SK-N-SH treated with all-trans-retinoic acid at 6 μM for 48 hours (cell line): ENCODE data around the gene DERA.

ENCODE experiments used
- ATAC-seq: fragments of 200-7000 bp; cut with Tn5 transposase; 3 replicates; pipeline ENCODE4 v1.9.1; 2020; ENCODE audit warnings: mild to moderate bottlenecking, moderate library complexity
- ARNTL ChIP-seq: fragments of 450-650 bp; formaldehyde crosslinking; IDR thresholded peaks from 2 replicates; pipeline ENCODE4 v1.5.0; 2020; ENCODE audit warnings: low read depth, mild to moderate bottlenecking, moderate library complexity, borderline replicate concordance
- BACH2 ChIP-seq: fragments of 250-450 bp; sonication (Bioruptor Pico); IDR thresholded peaks from 2 replicates; pipeline ENCODE4 v1.9.0; 2021; ENCODE audit warnings: mild to moderate bottlenecking, borderline replicate concordance
- CREB5 ChIP-seq: fragments of 250-450 bp; sonication (Bioruptor Pico); IDR thresholded peaks from 2 replicates; pipeline ENCODE4 v1.5.1; 2020; ENCODE audit warnings: low read depth, mild to moderate bottlenecking, moderate library complexity
- CSDC2 ChIP-seq: fragments of 250-450 bp; sonication (Bioruptor Pico); IDR thresholded peaks from 2 replicates; pipeline ENCODE4 v1.5.0; 2020; ENCODE audit warnings: mild to moderate bottlenecking, moderate library complexity
- CSRNP3 ChIP-seq: fragments of 250-450 bp; sonication (Bioruptor Pico); IDR thresholded peaks from 2 replicates; pipeline ENCODE4 v1.5.1; 2021; ENCODE audit warnings: mild to moderate bottlenecking, moderate library complexity
- ESRRG ChIP-seq: fragments of 250-450 bp; sonication (Bioruptor Pico); IDR thresholded peaks from 2 replicates; pipeline ENCODE4 v1.6.1; 2021; ENCODE audit warnings: mild to moderate bottlenecking
- GLIS3 ChIP-seq: fragments of 250-450 bp; sonication (Bioruptor Pico); IDR thresholded peaks from 2 replicates; pipeline ENCODE4 v1.5.0; 2020; ENCODE audit warnings: mild to moderate bottlenecking, moderate library complexity
- ISL1 ChIP-seq: fragments of 250-450 bp; sonication (Bioruptor Pico); IDR thresholded peaks from 2 replicates; pipeline ENCODE4 v2.1.2; 2022; ENCODE audit warnings: mild to moderate bottlenecking, moderate library complexity
- OSR1 ChIP-seq: fragments of 250-450 bp; sonication (Bioruptor Pico); IDR thresholded peaks from 2 replicates; pipeline ENCODE4 v1.8.0; 2022; ENCODE audit warnings: moderate library complexity, mild to moderate bottlenecking, inconsistent platforms
- PATZ1 ChIP-seq: fragments of 250-450 bp; sonication (Bioruptor Pico); IDR thresholded peaks from 2 replicates; pipeline ENCODE4 v1.8.0; 2020; ENCODE audit warnings: mild to moderate bottlenecking, moderate library complexity, borderline replicate concordance
- PPARA ChIP-seq: fragments of 250-450 bp; sonication (Bioruptor Pico); IDR thresholded peaks from 2 replicates; pipeline ENCODE4 v1.5.0; 2020; ENCODE audit warnings: mild to moderate bottlenecking, borderline replicate concordance
- RARB ChIP-seq: fragments of 250-450 bp; sonication (Bioruptor Pico); IDR thresholded peaks from 2 replicates; pipeline ENCODE4 v1.8.0; 2021; ENCODE audit warnings: mild to moderate bottlenecking, moderate library complexity
- SNAI2 ChIP-seq: fragments of 250-450 bp; sonication (Bioruptor Pico); IDR thresholded peaks from 2 replicates; pipeline ENCODE4 v1.5.0; 2020; ENCODE audit warnings: mild to moderate bottlenecking, moderate library complexity
- TCF4 ChIP-seq: fragments of 250-450 bp; sonication (Bioruptor Pico); IDR thresholded peaks from 2 replicates; pipeline ENCODE4 v1.8.0; 2021; ENCODE audit warnings: mild to moderate bottlenecking, moderate library complexity, borderline replicate concordance
- TOX ChIP-seq: fragments of 250-450 bp; sonication (Bioruptor Pico); IDR thresholded peaks from 2 replicates; pipeline ENCODE4 v1.8.0; 2021; ENCODE audit warnings: mild to moderate bottlenecking, moderate library complexity, borderline replicate concordance
- TSHZ2 ChIP-seq: fragments of 250-450 bp; sonication (Bioruptor Pico); IDR thresholded peaks from 2 replicates; pipeline ENCODE4 v1.5.0; 2020; ENCODE audit warnings: mild to moderate bottlenecking, moderate library complexity
- ZC3H10 ChIP-seq: fragments of 250-450 bp; sonication (Bioruptor Pico); IDR thresholded peaks from 2 replicates; pipeline ENCODE4 v1.5.1; 2021; ENCODE audit warnings: mild to moderate bottlenecking, moderate library complexity
- ZFP3 ChIP-seq: fragments of 250-450 bp; sonication (Bioruptor Pico); IDR thresholded peaks from 2 replicates; pipeline ENCODE4 v1.5.0; 2020; ENCODE audit warnings: mild to moderate bottlenecking, moderate library complexity
- ZFP30 ChIP-seq: fragments of 450-650 bp; formaldehyde crosslinking; IDR thresholded peaks from 2 replicates; pipeline ENCODE4 v1.5.0; 2022; ENCODE audit warnings: mild to moderate bottlenecking, moderate library complexity
- ZNF565 ChIP-seq: fragments of 450-650 bp; formaldehyde crosslinking; conservative IDR thresholded peaks from 2 replicates; pipeline ENCODE4 v1.5.0; 2020; ENCODE audit warnings: low read depth, mild to moderate bottlenecking, moderate library complexity
- ZNF70 ChIP-seq: fragments of 450-650 bp; formaldehyde crosslinking; IDR thresholded peaks from 2 replicates; pipeline ENCODE4 v1.5.0; 2020; ENCODE audit warnings: mild to moderate bottlenecking, moderate library complexity
- ZNF8 ChIP-seq: fragments of 450-650 bp; formaldehyde crosslinking; IDR thresholded peaks from 2 replicates; pipeline ENCODE4 v1.5.0; 2020; ENCODE audit warnings: mild to moderate bottlenecking, moderate library complexity
- TF ChIP-seq, protein P1 (sequence below): fragments of 250-450 bp; sonication (Bioruptor Pico); IDR thresholded peaks from 2 replicates; pipeline ENCODE4 v1.8.0; 2021; ENCODE audit warnings: low read depth, mild to moderate bottlenecking, moderate library complexity, borderline replicate concordance

Gene DERA

DNA sequence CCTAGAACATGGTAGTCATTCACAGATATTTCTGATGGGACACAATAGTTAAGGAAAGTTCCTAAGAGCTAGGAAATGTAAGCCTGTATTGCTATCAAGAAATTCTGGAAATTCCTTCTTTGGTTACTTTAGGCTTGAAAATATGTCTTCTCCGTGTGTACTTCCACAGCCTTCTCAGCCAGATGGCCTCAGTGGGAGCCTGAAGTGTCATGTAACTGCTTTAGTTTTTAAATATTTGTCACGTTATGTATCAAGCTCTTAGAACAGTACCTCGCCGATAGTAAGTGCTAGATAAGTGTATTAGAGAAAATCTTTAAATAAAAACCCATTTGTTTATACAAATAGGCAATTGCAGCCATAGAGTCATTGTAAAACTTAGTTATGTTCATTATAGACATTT is 95.6 kb downstream of the DERA start:
- TF ChIP-seq ZNF8 (CRISPR knock-in tag) (no peak), SNAI2 (CRISPR knock-in tag) (no peak), ARNTL (CRISPR knock-in tag) (no peak), TCF4 (CRISPR knock-in tag) (no peak), RARB (CRISPR knock-in tag) (no peak), ESRRG (CRISPR knock-in tag) (no peak), CSDC2 (CRISPR knock-in tag) (no peak), ZNF565 (CRISPR knock-in tag) (no peak), ZNF70 (CRISPR knock-in tag) (no peak), ZC3H10 (CRISPR knock-in tag) (no peak)
- TF ChIP-seq, protein P1, sequence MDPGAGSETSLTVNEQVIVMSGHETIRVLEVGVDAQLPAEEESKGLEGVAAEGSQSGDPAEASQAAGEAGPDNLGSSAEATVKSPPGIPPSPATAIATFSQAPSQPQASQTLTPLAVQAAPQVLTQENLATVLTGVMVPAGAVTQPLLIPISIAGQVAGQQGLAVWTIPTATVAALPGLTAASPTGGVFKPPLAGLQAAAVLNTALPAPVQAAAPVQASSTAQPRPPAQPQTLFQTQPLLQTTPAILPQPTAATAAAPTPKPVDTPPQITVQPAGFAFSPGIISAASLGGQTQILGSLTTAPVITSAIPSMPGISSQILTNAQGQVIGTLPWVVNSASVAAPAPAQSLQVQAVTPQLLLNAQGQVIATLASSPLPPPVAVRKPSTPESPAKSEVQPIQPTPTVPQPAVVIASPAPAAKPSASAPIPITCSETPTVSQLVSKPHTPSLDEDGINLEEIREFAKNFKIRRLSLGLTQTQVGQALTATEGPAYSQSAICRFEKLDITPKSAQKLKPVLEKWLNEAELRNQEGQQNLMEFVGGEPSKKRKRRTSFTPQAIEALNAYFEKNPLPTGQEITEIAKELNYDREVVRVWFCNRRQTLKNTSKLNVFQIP (CRISPR knock-in tag): no peak
- ATAC-seq: no peak

GRCh38 chr12:16008421-16008824 is 97.3 kb downstream of the DERA start:
- TF ChIP-seq TSHZ2 (CRISPR knock-in tag) (no peak), SNAI2 (CRISPR knock-in tag) (no peak), ZFP30 (CRISPR knock-in tag) (no peak), BACH2 (CRISPR knock-in tag) (no peak), ARNTL (CRISPR knock-in tag) (no peak), PPARA (CRISPR knock-in tag) (no peak), CSRNP3 (no peak), CREB5 (CRISPR knock-in tag) (no peak), ZFP3 (CRISPR knock-in tag) (no peak), RARB (CRISPR knock-in tag) (no peak), PATZ1 (no peak), ZNF70 (CRISPR knock-in tag) (no peak), GLIS3 (CRISPR knock-in tag) (no peak), CSDC2 (CRISPR knock-in tag) (no peak), ESRRG (CRISPR knock-in tag) (no peak)
- ATAC-seq: no peak

DNA sequence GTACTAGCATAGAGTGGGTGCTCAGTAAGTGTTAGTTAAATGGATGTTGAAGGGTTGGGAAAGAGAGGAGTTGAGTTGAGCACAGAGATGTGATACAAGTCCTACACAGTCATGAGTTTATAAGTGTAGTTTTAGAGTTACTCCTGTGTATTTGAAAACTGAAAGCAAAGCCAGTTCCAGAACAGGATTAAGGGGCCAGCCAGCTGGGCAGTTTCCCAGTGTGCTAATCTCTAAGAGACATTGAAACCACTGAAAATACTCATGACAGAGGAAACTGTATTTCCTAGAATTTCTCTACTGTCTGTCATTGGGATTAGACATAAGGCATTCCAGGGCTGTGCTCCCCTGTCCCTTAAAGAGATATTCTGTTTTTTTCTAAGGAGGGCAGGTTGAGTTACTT is 101.0 kb downstream of the DERA start:
- no peak for ATAC-seq
- no peak for TF ChIP-seq TSHZ2 (CRISPR knock-in tag)
- TF ChIP-seq ISL1 (CRISPR knock-in tag): no peak
- no peak for TF ChIP-seq SNAI2 (CRISPR knock-in tag)
- TF ChIP-seq ZNF8 (CRISPR knock-in tag): no peak
- no peak for TF ChIP-seq OSR1 (CRISPR knock-in tag)
- TF ChIP-seq BACH2 (CRISPR knock-in tag): no peak
- no peak for TF ChIP-seq ZFP3 (CRISPR knock-in tag)
- no peak for TF ChIP-seq CREB5 (CRISPR knock-in tag)
- no peak for TF ChIP-seq TOX (CRISPR knock-in tag)
- TF ChIP-seq RARB (CRISPR knock-in tag): no peak
- no peak for TF ChIP-seq ZC3H10 (CRISPR knock-in tag)
- TF ChIP-seq ZNF70 (CRISPR knock-in tag): no peak
